HCT116 (cell line): ENCODE measurements around the gene VPS11. TPM values are rescaled to one million over a fixed set of nuclear protein-coding genes. Genes with fewer than 3 reads are reported as not detected.

Experiments used
- ATF3 ChIP-seq: IDR thresholded peaks from 2 replicates; pipeline ENCODE4 v1.6.1; 2012
- EGR1 ChIP-seq: IDR thresholded peaks from 2 replicates; pipeline ENCODE4 v1.6.1; 2012; ENCODE audit warnings: low read depth
- ELF1 ChIP-seq: IDR thresholded peaks from 2 replicates; pipeline ENCODE4 v1.6.1; 2012; ENCODE audit warnings: low read depth, borderline replicate concordance
- EZH2phosphoT487 ChIP-seq: fragments of 200-600 bp; IDR thresholded peaks from 2 replicates; pipeline ENCODE4 v1.6.1; 2018; ENCODE audit warnings: antibody characterized with exemption, borderline replicate concordance
- FOSL1 ChIP-seq: IDR thresholded peaks from 2 replicates; pipeline ENCODE4 v1.6.1; 2012; ENCODE audit warnings: low read depth
- JUND ChIP-seq: IDR thresholded peaks from 2 replicates; pipeline ENCODE4 v1.6.1; 2012
- POLR2A ChIP-seq: IDR thresholded peaks from 2 replicates; pipeline ENCODE4 v1.7.0; 2011; ENCODE audit warnings: borderline replicate concordance; ENCODE audit not compliant: insufficient read depth, insufficient read length; ENCODE audit errors: extremely low read depth
- POLR2AphosphoS5 ChIP-seq: IDR thresholded peaks from 2 replicates; pipeline ENCODE4 v1.6.1; 2011; ENCODE audit warnings: mild to moderate bottlenecking, low read depth, low read length, moderate library complexity
- RAD21 ChIP-seq: IDR thresholded peaks from 2 replicates; pipeline ENCODE4 v1.6.1; 2012; ENCODE audit warnings: low read depth, mild to moderate bottlenecking
- REST ChIP-seq: IDR thresholded peaks from 2 replicates; pipeline ENCODE4 v1.6.1; 2012; ENCODE audit warnings: low read depth
- SP1 ChIP-seq: IDR thresholded peaks from 2 replicates; pipeline ENCODE4 v1.6.1; 2012; ENCODE audit warnings: low read depth
- SRF ChIP-seq: IDR thresholded peaks from 2 replicates; pipeline ENCODE4 v1.6.1; 2012; ENCODE audit warnings: low read depth
- TCF7L2 ChIP-seq: IDR thresholded peaks from 2 replicates; pipeline ENCODE4 v1.7.0; 2011; ENCODE audit warnings: borderline replicate concordance, inconsistent platforms; ENCODE audit not compliant: insufficient read depth, insufficient read length; ENCODE audit errors: extremely low read depth
- YY1 ChIP-seq: IDR thresholded peaks from 2 replicates; pipeline ENCODE4 v1.6.1; 2011; ENCODE audit warnings: low read length, low read depth, moderate library complexity, mild to moderate bottlenecking; ENCODE audit not compliant: insufficient replicate concordance; ENCODE audit errors: extremely low read depth
- total RNA-seq: library from RNA; stranded (reverse); gene quantifications from one replicate; pipeline ENCODE4 v1.2.1, GENCODE V29; 2021; ENCODE audit not compliant: unreplicated experiment

Gene VPS11
- total RNA-seq, 1 experiment from 2014 or later: 20.4 TPM

- TF ChIP-seq SP1 (peak; percentile 95), JUND (no peak), FOSL1 (no peak), SRF (no peak), ELF1 (no peak; the same call in 1 of the 2 replicates), EGR1 (no peak), TCF7L2 (no peak), ATF3 (no peak), EZH2phosphoT487 (no peak), YY1 (no peak), POLR2A (peak; percentile 74), RAD21 (no peak), POLR2AphosphoS5 (peak; percentile 91), REST (no peak)
These were observed 17.2 kb downstream of the VPS11 start, which contains the start of gene HMBS (continued) for GRCh38 chr11:119084663-119085436.
